Endothelial cell of umbilical vein (primary cell): Measurements from ENCODE around the gene OR51G2. TPM values are rescaled to one million over a fixed set of nuclear protein-coding genes. Genes with fewer than 3 reads are reported as not detected.

Source experiments
- polyA plus RNA-seq, 4 experiments: library from polyadenylated mRNA; depleted of rRNA in 3 of 4; stranded (reverse) in 3 of 4; unstranded in 1 of 4; fragments of >200 nt; gene quantifications; 2 replicates each; pipeline versions ENCODE4 v1.2.1 to v1.2.3, GENCODE V29; 2011 to 2012; ENCODE audit warnings: missing spikeins in 1 of 4
- total RNA-seq: library from RNA; stranded (reverse); gene quantifications from 2 replicates; pipeline ENCODE4 v1.2.3, GENCODE V29; 2021

Gene OR51G2
- total and polyA plus RNA-seq, 2 donors (not counting 3 experiments of a cell fraction or from before 2014, with no cell fraction given), result not detected

Other genes with a start within 250 kb of the OR51G2 start
- gene OR51E2, start 221.5 kb downstream of the OR51G2 start, total RNA-seq, result not detected in 2 replicates
- not detected in 2 replicates for gene OR51E2, start 221.5 kb downstream of the OR51G2 start, polyA plus RNA-seq
- gene MMP26, start 214.6 kb downstream of the OR51G2 start, total RNA-seq, result not detected in 2 replicates
- gene MMP26, start 214.6 kb downstream of the OR51G2 start, polyA plus RNA-seq, result not detected in 2 replicates
- not detected in 2 replicates for gene OR51F1, start 149.4 kb downstream of the OR51G2 start, total RNA-seq
- not detected in 2 replicates for gene OR51F1, start 149.4 kb downstream of the OR51G2 start, polyA plus RNA-seq
- not detected in 2 replicates for gene OR52R1, start 115.0 kb downstream of the OR51G2 start, total RNA-seq
- gene OR52R1, start 115.0 kb downstream of the OR51G2 start, polyA plus RNA-seq, result not detected in 2 replicates
- gene OR51F2, start 98.0 kb downstream of the OR51G2 start, total RNA-seq, result not detected in 2 replicates
- gene OR51F2, start 98.0 kb downstream of the OR51G2 start, polyA plus RNA-seq, result not detected in 2 replicates
- not detected in 2 replicates for gene OR51S1, start 70.1 kb downstream of the OR51G2 start, total RNA-seq
- gene OR51S1, start 70.1 kb downstream of the OR51G2 start, polyA plus RNA-seq, result not detected in 2 replicates
- not detected in 2 replicates for gene OR51T1, start 37.5 kb downstream of the OR51G2 start, total RNA-seq
- not detected in 2 replicates for gene OR51T1, start 37.5 kb downstream of the OR51G2 start, polyA plus RNA-seq
- gene OR51A7, start 15.6 kb downstream of the OR51G2 start, total RNA-seq, result not detected in 2 replicates
- not detected in 2 replicates for gene OR51A7, start 15.6 kb downstream of the OR51G2 start, polyA plus RNA-seq
- not detected in 2 replicates for gene OR51G1, start 5.0 kb upstream of the OR51G2 start, total RNA-seq
- gene OR51G1, start 5.0 kb upstream of the OR51G2 start, polyA plus RNA-seq, result not detected in 2 replicates
- gene OR51A4, start 28.3 kb upstream of the OR51G2 start, total RNA-seq, result not detected in 2 replicates
- gene OR51A4, start 28.3 kb upstream of the OR51G2 start, polyA plus RNA-seq, result not detected in 2 replicates
- gene OR51A2, start 36.4 kb upstream of the OR51G2 start, total RNA-seq, result not detected in 2 replicates
- gene OR51A2, start 36.4 kb upstream of the OR51G2 start, polyA plus RNA-seq, result not detected in 2 replicates
- not detected in 2 replicates for gene OR51L1, start 75.5 kb upstream of the OR51G2 start, total RNA-seq
- gene OR51L1, start 75.5 kb upstream of the OR51G2 start, polyA plus RNA-seq, result not detected in 2 replicates
- gene OR52J3, start 127.2 kb upstream of the OR51G2 start, total RNA-seq, result not detected in 2 replicates
- not detected in 2 replicates for gene OR52J3, start 127.2 kb upstream of the OR51G2 start, polyA plus RNA-seq
- gene OR52E2, start 140.3 kb upstream of the OR51G2 start, total RNA-seq, result not detected in 2 replicates
- gene OR52E2, start 140.3 kb upstream of the OR51G2 start, polyA plus RNA-seq, result not detected in 2 replicates
- not detected in 2 replicates for gene OR52E1, start 150.2 kb upstream of the OR51G2 start, total RNA-seq
- gene OR52E1, start 150.2 kb upstream of the OR51G2 start, polyA plus RNA-seq, result not detected in 2 replicates
- not detected in 2 replicates for gene OR52A5, start 219.0 kb upstream of the OR51G2 start, total RNA-seq
- not detected in 2 replicates for gene OR52A5, start 219.0 kb upstream of the OR51G2 start, polyA plus RNA-seq
- not detected in 2 replicates for gene OR52A1, start 235.4 kb upstream of the OR51G2 start, total RNA-seq
- gene OR52A1, start 235.4 kb upstream of the OR51G2 start, polyA plus RNA-seq, result not detected in 2 replicates